HG02642 (cell line): Measurements from ENCODE around the gene CYP27A1.

ENCODE experiments used
- ATAC-seq: cut with Tn5 transposase; IDR thresholded peaks from one replicate; pipeline ENCODE4 v1.9.1; 2021; ENCODE audit warnings: mild to moderate bottlenecking; ENCODE audit not compliant: unreplicated experiment, poor library complexity

The CYP27A1 gene

GRCh38 chr2:218856167-218856895 lies 74.4 kb downstream of the CYP27A1 start:
- no peak for ATAC-seq

- no peak for ATAC-seq
Observed at GRCh38 chr2:218856896-218857243, 74.9 kb downstream of the CYP27A1 start.

DNA sequence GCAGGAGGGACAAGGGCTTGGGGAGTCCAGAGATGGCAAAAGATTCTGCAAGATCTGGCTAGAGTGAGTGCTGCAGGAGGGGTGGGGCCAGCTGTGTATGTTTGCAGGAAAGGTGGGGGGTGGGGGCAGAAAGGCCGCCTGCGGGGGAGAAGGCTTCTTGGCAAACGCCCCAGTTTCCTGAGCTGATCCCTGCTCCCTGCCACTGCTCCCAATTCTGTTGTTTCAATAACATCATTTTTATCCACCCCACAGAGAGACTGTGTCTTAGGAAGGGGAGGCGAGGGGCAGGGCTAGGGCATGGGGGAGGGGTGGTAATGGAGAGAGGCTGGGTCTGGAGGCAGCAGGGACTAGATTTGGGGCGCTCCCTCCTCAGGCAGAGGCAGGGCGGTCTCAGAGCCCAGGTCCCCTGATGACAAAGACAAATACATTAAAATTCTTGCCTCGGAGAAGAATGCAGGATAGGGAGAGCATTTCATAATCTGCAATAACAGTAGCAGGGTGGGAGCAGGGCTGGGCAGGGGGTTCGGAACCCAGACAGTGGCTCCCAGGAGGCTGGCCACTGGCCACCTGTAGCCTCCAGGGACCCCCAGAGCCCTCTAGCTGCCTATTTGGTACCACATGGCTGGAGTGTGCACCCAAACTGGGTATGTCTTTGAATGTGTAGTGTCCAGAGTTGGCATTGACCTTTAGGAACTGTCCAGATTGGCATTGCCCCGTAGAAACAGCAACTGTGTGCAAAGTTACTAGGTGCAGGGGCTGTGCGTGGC lies 75.6 kb downstream of the CYP27A1 start:
- no peak for ATAC-seq

DNA sequence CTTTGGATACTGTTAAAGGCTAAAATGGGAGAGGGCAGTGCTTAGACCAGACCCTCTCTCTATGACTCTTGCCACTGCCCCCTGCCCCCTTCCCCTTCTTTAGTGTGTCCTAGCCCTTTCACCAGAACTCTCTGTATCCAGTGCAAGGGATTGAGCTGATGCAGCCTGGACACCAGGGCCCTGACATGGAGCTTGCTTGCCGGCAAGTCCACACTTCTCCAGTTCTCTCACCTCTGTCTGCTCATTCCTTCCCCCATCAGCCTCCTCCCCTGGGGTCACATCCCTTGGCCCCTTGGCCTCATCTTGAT lies 76.1 kb downstream of the CYP27A1 start:
- ATAC-seq: no peak

GRCh38 chr2:218858671-218859555 lies 77.0 kb downstream of the CYP27A1 start:
- ATAC-seq: no peak

DNA sequence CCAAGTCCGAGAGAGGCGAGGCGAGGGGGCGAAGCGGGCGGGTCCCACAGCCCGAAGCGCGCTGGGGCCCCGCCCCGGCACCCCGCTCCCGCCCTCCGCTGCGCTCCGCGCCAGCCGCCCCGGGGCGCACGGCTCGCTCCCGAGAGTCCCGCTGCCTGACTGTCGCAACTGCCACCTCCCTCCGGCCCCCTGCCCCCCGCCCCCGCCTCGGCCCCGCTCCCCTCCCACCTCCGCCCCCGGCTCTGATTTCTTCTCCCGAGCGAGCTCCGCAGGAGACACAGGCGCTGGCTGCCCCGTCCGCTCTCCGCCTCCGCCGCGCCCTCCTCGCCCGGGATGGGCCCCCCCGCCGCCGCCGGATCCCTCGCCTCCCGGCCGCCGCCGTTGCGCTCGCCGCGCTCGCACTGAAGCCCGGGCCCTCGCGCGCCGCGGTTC lies 77.6 kb downstream of the CYP27A1 start, which contains the start of gene WNT6:
TSS of gene WNT6 (plus strand) at position 250 of the 432 bp plus-strand sequence. CDS start 233 bp downstream, outside the sequence.
- no peak for ATAC-seq

DNA sequence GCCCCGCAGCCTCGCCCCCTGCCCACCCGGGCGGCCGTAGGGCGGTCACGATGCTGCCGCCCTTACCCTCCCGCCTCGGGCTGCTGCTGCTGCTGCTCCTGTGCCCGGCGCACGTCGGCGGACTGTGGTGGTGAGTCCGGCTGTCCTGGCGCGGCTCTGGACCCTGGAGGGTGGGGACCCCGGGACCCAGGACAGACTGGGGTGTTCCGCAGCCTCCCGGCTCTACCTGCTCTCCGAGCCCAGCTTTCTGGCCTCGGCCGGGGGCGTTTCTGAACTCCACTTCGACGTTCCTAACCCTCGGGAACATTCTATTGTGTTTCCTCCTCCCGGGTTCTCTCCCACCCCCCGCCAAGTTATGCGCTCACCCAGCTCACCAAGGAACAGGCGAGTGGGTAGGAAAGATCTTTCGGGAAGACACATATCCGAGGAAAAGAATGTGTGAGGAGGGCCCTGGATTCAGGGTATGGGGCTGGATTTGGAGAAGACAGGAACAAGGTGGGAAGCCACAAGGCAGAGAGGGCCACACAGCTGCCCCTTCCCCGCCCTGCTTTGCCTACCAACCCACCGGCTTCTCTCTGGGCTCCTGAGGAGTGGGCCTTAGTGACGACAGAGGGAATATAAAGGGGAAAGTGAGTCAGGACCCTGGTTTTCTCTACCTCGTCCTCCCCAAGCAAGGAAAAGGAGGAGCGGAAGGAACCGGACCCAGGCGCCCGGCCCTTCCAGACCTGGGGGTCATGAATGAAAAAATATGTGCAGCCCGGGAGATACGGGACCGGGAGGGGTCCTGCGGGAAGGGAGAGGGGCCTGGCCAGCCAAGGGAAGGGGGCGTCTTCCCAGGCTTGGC lies 78.3 kb downstream of the CYP27A1 start:
- ATAC-seq: no peak

- no peak for ATAC-seq
Observed at GRCh38 chr2:218860950-218861381, 79.0 kb downstream of the CYP27A1 start.

GRCh38 chr2:218861645-218862318 lies 79.8 kb downstream of the CYP27A1 start:
- no peak for ATAC-seq

DNA sequence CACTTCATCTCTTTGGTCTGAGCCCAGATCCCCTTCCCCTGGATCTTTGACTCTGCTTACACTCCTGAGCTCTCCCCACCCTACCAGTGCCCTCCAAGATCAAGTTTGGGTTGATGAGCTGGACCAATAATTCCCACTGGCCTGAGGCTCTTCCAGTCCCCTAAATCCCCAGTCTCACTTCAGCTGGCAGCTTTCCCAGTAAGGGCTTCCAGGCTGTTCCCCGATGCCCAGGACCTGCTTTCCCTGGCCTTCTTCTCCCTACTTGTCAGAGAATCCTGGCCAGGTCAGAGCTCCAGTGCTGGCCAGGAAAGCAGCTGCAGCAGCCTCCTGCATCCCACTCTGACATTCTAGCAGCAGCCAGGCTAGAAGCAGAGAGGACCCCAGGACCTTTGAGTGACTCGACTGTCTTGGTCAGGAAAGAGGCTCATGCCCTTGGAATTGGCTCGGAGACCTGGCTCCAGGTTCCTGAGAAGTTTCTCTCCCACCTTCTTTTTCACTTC lies 81.1 kb downstream of the CYP27A1 start:
- ATAC-seq: no peak
